Measurements from ENCODE around the gene IGFBP2.

DNA sequence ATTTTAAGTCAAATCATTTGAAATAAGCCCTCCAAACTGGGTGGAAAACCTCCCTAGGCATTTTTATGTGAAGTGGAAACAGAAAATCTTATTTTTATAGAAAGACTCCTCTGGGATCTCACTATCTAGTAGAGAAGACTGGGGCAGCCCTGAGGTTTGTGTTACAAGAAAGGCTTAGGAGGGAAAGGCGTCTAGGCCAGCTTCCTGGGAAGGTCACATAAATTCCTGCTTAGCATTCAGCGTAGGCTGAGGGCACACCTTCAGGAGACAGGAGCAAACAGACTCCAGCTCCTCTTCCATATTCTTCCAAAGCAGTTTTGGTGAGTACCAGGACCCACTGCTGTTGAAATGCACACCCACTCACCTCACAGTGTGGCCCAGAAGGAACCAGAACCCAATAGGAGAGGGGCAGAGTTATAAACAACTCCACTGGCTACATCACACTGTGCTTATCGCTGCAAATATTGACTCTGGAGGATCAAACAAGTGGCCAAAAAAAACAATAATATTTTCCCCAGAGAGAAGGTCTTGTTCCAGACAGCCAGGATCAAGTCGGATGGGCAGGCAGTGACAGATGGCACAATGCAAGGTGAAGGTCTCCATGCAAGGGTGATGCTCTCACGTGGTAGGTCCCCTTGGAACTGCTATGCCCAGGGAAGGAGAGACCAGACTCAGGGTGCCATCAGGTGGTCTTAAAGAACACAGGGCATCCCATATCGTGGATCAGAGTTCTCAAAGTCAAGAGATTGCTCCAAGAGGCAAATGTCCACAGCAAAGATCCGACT is 17.7 kb upstream of the IGFBP2 start:
- TF ChIP-seq YY1 (IDR thresholded peaks at IDR 0.05; ENCODE audit: insufficient read depth, insufficient read length): no peak
- no peak for TF ChIP-seq SUZ12 (IDR thresholded peaks at IDR 0.05; ENCODE audit: extremely low read depth, insufficient read depth, insufficient read length)
- TF ChIP-seq ZNF274 (IDR thresholded peaks at IDR 0.05; ENCODE audit: low read depth, low read length): no peak
